ENCODE results near the gene HMGCS1. TPM values are rescaled to one million over a fixed set of nuclear protein-coding genes. Genes with fewer than 3 reads are reported as not detected.
"Not testable (repeated sequence)": the region's sequence is repeated elsewhere in the genome, so short reads cannot be mapped to it uniquely, and the experiment has no call there.

The HMGCS1 gene
- total RNA-seq, 4 donors from 2014 or later = 11.1 to 19.9 (median 12.7) TPM

- no peak for TF ChIP-seq POLR2A (IDR thresholded peaks at IDR 0.05; ENCODE audit: low read depth)
- TF ChIP-seq, protein P1, sequence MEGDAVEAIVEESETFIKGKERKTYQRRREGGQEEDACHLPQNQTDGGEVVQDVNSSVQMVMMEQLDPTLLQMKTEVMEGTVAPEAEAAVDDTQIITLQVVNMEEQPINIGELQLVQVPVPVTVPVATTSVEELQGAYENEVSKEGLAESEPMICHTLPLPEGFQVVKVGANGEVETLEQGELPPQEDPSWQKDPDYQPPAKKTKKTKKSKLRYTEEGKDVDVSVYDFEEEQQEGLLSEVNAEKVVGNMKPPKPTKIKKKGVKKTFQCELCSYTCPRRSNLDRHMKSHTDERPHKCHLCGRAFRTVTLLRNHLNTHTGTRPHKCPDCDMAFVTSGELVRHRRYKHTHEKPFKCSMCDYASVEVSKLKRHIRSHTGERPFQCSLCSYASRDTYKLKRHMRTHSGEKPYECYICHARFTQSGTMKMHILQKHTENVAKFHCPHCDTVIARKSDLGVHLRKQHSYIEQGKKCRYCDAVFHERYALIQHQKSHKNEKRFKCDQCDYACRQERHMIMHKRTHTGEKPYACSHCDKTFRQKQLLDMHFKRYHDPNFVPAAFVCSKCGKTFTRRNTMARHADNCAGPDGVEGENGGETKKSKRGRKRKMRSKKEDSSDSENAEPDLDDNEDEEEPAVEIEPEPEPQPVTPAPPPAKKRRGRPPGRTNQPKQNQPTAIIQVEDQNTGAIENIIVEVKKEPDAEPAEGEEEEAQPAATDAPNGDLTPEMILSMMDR (IDR thresholded peaks at IDR 0.05) = no peak
- TF ChIP-seq POLR2AphosphoS5 (IDR thresholded peaks at IDR 0.05) = no peak
- no peak for TF ChIP-seq EP300 (IDR thresholded peaks at IDR 0.05)
- H3K9me3 ChIP-seq = peaks cover 0 to 25% (median 17%) of the 10 kb centered on the region in 4 donors
Measured at GRCh38 chr5:43332401-43332800, 19.2 kb upstream of the HMGCS1 start.

GRCh38 chr5:43325624-43326023 lies 12.4 kb upstream of the HMGCS1 start:
- intact Hi-C loops (cut with DNase I); H3K4me1 ChIP-seq; H3K9me3 ChIP-seq; H3K27me3 ChIP-seq; H3K27ac ChIP-seq (replicated peaks in 1 of 4); H3K36me3 ChIP-seq; H3K4me3 ChIP-seq; DNase-seq (ENCODE audit: extremely low spot score): not testable (repeated sequence)

More at GRCh38 chr5:43332401-43332800, 19.2 kb upstream of the HMGCS1 start:
- intact Hi-C loops (cut with DNase I) = no loop called here
- no peak overlapping the region for H3K27ac ChIP-seq (replicated peaks in 1 of 4)
- H3K36me3 ChIP-seq = no peaks in the 10 kb centered on the region
- H3K4me1 ChIP-seq = no peaks in the 10 kb centered on the region
- no peaks in the 10 kb centered on the region for H3K27me3 ChIP-seq
- no peak for DNase-seq (ENCODE audit: extremely low spot score)
- 75% methylated on average over 1 of the region's 1 CpG for WGBS
- H3K4me3 ChIP-seq = no peak overlapping the region

DNA sequence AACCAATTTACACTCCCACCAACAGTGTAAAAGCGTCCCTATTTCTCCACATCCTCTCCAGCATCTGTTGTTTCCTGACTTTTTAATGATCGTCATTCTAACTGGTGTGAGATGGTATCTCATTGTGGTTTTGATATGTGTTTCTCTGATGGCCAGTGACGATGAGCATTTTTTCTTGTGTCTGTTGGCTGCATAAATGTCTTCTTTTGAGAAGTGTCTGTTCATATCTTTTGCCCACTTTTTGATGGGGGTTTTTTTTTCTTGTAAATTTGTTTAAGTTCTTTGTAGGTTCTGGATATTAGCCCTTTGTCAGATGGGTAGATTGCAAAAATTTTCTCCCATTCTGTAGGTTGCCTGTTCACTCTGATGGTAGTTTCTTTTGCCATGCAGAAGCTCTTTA lies 10.3 kb upstream of the HMGCS1 start:
- intact Hi-C loops (cut with DNase I); H3K36me3 ChIP-seq; H3K4me3 ChIP-seq; H3K27ac ChIP-seq (replicated peaks in 1 of 4); H3K9me3 ChIP-seq; DNase-seq (ENCODE audit: extremely low spot score); H3K4me1 ChIP-seq; H3K27me3 ChIP-seq: not testable (repeated sequence)
- WGBS = 80% methylated on average over 3 of the region's 3 CpGs

GRCh38 chr5:43320846-43321245 lies 7.6 kb upstream of the HMGCS1 start:
- 87% methylated on average over 4 of the region's 4 CpGs for WGBS
- intact Hi-C loops (cut with DNase I) = no loop called here
- H3K4me3 ChIP-seq = no peak overlapping the region

DNA sequence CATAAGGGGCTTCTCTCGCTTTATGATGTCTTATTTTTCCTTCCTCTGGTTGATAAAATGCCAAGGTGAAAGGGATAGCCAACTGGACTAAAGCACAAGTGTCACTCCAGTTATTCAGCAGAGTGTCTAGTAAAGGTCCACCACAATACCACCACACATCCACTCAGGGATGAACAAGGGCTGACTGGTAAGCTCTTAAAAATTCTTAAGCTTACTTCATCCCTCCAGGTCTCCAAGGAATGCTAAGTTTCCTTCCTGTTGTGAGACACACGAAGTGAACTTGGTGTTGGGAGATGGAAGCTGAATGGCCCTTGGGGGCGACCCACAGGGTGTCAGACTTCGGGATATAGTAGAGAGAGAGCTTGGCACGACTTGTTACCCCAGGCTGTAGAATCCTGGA lies 3.2 kb upstream of the HMGCS1 start:
- TF ChIP-seq POLR2AphosphoS5 (IDR thresholded peaks at IDR 0.05) (no peak), EP300 (IDR thresholded peaks at IDR 0.05) (no peak), POLR2A (IDR thresholded peaks at IDR 0.05; ENCODE audit: low read depth) (no peak)
- TF ChIP-seq, protein P1 (IDR thresholded peaks at IDR 0.05) = no peak
- Histone ChIP-seq H3K27me3 (no peaks in the 10 kb centered on the region), H3K27ac (replicated peaks in 1 of 4) (no peak overlapping the region), H3K4me1 (peaks cover 12 to 21% (median 18%) of the 10 kb centered on the region in 4 donors), H3K36me3 (no peaks in the 10 kb centered on the region), H3K9me3 (no peaks in the 10 kb centered on the region), H3K4me3 (no peak overlapping the region)
- intact Hi-C loops (cut with DNase I) = loop anchor here (10.0 kb wide), 1 partner anchor 122 kb away; the partner anchor contains the start of gene NIM1K
- WGBS = 79% methylated on average over 5 of the region's 5 CpGs
- no peak for DNase-seq (ENCODE audit: extremely low spot score)

More at GRCh38 chr5:43320846-43321245, 7.6 kb upstream of the HMGCS1 start:
- Histone ChIP-seq H3K4me1 (no peaks in the 10 kb centered on the region), H3K36me3 (no peaks in the 10 kb centered on the region), H3K27me3 (no peaks in the 10 kb centered on the region), H3K27ac (replicated peaks in 1 of 4) (no peak overlapping the region), H3K9me3 (no peaks in the 10 kb centered on the region)
- DNase-seq (ENCODE audit: extremely low spot score) = no peak
- TF ChIP-seq EP300 (IDR thresholded peaks at IDR 0.05) (no peak), POLR2AphosphoS5 (IDR thresholded peaks at IDR 0.05) (no peak), POLR2A (IDR thresholded peaks at IDR 0.05; ENCODE audit: low read depth) (no peak)
- TF ChIP-seq, protein P1 (IDR thresholded peaks at IDR 0.05) = no peak

- H3K27ac ChIP-seq (replicated peaks in 1 of 4) = no peak overlapping the region
- H3K27me3 ChIP-seq = no peaks in the 10 kb centered on the region
- intact Hi-C loops (cut with DNase I) = loop anchor here (10.0 kb wide), 1 partner anchor 121 kb away; the partner anchor contains the start of gene NIM1K
- no peaks in the 10 kb centered on the region for H3K9me3 ChIP-seq
- H3K4me1 ChIP-seq = peaks cover 12 to 28% (median 23%) of the 10 kb centered on the region in 4 donors
- no peak for TF ChIP-seq EP300 (IDR thresholded peaks at IDR 0.05)
- TF ChIP-seq POLR2A (IDR thresholded peaks at IDR 0.05; ENCODE audit: low read depth) = no peak
- TF ChIP-seq, protein P1 (IDR thresholded peaks at IDR 0.05) = no peak
- no peak for TF ChIP-seq POLR2AphosphoS5 (IDR thresholded peaks at IDR 0.05)
- H3K36me3 ChIP-seq = no peaks in the 10 kb centered on the region
- no peak for DNase-seq (ENCODE audit: extremely low spot score)
- no peak overlapping the region for H3K4me3 ChIP-seq
- WGBS = 92% methylated on average over 3 of the region's 3 CpGs
Measured at GRCh38 chr5:43315682-43316081, 2.5 kb upstream of the HMGCS1 start.
